GM19455 (cell line): ENCODE data around the gene SCD5.

Experiments used
- ATAC-seq: cut with Tn5 transposase; IDR thresholded peaks from one replicate; pipeline ENCODE4 v1.9.1; 2021; ENCODE audit not compliant: unreplicated experiment

Gene SCD5

DNA sequence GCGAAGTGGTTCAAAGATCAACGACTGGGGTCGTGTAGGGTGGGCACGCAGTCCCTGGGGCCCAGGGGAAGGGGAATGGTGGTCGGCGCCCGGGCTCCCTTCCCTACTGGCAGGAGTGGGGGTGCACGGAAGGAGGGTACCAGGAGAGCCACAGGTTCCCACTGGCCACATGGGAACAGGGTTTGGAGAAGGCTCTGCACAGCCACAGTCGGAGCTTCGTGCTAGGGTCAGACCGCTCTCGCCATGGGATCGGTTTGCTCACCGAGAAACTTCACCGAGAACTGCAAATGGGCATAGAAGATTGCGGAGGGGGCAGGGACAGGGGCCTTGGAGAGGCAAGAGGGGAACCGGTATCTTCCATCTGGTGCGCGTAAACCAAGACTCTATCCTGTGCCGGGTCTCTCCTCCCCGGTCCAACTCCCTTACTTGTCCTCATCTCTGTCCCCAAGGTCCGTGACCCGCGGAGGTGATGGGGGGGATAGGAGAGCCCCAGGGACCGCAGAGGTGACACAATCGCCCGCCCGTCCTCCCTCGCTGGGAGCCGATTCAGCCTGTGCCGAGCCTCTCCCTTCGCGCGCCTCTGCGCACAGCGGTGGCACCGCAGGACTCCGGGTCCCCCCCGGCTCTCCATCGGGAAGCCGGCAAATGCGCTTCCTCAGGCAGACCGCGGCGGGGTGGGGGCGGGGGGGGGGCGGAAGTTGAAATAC, 1.0 kb downstream of the SCD5 start:
- ATAC-seq: no peak

DNA sequence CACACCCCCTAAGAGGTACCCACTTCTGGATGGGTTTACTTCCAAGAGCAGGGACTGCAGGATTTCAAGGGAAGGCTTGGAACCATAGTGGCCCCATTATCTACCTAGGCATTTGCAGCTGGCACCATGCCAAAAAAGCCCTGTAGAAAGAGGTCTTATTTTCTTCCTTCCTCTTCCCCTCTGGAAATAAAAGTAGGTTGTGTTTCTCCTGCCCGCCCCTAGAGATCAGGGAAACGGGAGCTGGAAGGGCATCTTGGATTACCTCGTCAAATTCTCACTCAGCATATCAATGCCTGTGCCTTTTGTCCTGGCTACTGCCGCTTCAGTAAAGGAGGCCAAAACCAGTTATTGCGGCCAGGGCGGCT, 1.6 kb downstream of the SCD5 start:
- ATAC-seq: no peak

DNA sequence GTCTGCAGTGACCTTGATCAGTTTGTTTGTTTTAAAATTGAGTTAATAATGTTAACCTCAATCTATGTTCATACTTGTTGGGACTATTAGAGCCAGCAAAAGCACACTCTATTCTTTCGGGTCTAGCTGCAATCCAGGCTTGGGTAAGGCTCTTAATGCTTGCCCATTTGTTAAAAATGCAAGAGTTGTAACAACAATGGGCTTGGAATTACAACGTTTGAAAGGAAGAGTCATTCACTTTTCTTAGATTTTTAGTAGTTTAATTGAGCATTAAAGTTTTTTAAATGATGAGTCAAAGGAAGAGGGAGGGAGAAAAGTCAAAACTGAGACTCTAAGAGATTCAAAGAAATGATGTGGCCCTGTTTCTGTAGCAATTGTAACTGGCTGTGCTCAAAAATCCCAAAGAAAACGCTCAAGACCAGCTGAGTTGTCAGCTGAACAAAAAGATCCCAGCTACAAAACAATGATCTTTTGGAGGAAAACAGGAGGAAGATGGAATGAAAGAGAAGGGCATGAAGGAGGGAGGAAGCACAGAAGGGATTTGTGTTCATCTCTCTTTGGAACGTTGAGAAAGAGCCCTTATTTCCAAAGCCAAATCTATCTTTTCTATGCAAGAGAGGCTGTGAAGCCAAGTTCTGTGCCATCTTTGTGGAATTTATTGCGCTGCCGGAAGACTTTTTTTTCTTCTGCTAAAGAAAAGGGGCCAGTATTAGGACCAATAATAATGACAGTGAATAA, 5.5 kb downstream of the SCD5 start:
- no peak for ATAC-seq

DNA sequence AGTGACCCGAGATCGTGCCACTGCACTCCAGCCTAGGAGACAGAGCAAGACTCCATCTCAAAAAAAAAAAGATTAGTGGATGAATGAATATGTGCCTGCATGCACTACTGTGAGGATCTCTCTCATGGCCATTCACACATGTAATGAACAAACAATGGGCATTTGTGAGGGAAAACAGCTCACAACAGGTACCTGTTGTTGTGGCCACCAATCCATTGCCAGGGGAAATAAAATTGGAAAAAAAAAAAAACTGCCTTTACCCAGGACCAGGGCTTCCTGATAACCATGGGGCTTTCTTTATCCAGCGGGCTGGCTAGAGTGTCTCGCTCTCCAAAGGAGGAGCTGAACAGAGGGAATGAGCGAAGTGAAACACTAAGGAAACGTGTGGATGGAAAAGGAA, 7.4 kb downstream of the SCD5 start:
- ATAC-seq: no peak

DNA sequence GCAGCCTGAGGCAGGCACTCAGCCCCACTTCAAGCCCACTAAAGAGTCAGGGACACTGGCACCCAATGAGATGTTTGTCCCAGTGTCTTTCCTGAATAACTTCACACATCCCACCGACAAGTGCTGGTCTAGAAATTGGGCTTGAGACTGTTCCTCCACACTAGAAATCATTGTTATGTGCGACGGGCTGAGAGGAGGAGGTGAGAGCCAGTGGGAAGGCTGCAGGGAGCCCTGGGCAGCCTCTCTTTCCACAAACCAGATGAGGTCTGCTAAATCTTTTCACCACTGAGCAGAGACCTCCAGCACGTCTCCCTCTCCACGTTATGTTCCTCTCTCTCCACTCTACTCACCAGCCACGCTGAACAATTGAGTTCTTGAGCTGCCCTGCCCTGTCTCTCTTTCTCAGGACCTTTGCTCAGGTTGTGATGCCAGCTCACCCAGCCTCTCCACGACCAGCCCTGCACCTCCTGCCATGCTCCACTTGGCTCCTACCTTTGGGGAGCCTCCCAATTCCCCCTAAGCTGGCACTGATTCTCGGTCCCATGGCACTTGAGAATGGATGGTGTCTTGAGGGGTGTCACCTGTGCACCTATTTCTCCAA, 8.4 kb downstream of the SCD5 start:
- no peak for ATAC-seq

DNA sequence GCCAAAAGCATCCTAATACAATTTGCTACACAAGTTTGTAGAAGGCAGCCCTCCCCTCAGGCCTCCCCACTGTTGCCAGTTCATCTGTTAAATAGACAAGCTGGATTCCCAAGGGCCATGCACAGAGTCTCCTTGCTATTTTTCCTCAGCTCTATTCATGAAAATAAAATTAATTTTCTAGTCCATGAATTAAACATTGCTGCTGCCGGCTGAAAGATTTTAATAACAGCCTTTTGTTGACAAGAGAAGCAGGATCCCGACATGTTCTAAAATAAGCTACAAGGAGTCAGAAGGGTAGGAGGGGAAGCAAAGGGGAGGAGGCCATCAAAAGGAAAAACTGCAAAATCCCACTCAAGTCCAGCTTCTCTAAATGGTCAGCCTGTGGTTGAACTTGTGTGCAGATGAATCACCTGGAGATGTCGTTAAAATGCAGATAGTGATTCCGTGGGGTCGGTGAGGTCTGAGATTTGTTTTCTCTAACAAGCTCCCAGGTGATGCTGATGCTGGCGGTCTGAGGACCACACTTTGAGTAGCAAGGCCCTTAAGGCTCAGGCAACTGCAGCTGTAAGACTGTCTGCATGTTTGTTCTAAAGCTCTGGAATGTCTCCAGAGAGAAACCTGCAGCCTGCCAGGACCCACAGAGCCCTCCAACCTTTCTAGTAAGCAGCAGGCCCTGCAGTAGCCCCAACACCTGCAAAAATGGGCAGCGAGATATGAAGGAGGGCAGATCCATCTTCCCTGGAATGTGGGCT, 9.4 kb downstream of the SCD5 start:
- no peak for ATAC-seq

DNA sequence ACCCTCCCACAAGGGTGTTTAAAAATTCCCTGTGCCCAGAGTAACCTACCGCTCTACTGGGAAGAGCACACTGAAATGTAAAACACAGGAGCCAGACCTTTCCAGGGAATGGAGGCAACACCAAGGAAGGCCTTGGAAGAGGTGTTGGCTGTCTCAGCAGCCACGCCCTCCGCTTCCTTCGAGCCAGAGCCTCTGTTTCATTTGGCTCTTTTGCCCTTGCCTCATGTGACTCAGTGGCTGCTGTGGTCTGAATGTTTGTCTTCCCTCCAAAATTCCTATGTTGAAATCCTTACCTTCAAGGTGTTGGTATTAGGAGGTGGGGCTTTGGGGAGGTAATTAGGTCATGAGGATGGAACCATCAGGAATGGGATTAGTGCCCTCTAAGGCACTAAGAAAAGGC, 11.3 kb downstream of the SCD5 start:
- ATAC-seq: no peak

DNA sequence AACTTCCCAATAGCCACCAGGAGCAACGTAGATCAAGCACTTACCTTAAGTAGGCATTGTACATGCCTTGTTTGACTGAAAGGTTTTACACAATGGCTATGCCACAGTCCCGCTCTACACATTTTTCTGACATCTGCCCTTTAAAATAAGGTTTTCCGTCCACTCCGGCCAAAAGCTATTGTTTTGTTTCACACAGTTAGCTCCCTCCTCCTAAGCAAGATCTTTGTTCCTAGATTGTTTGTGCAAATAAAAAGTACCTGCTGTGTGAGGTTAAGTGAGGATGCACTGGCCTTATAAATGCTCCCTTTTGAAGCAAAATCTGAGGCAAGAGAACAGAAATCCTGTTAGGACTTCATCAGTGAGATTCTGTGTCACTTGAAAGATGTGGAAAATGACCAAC, 11.8 kb downstream of the SCD5 start:
- ATAC-seq: no peak

DNA sequence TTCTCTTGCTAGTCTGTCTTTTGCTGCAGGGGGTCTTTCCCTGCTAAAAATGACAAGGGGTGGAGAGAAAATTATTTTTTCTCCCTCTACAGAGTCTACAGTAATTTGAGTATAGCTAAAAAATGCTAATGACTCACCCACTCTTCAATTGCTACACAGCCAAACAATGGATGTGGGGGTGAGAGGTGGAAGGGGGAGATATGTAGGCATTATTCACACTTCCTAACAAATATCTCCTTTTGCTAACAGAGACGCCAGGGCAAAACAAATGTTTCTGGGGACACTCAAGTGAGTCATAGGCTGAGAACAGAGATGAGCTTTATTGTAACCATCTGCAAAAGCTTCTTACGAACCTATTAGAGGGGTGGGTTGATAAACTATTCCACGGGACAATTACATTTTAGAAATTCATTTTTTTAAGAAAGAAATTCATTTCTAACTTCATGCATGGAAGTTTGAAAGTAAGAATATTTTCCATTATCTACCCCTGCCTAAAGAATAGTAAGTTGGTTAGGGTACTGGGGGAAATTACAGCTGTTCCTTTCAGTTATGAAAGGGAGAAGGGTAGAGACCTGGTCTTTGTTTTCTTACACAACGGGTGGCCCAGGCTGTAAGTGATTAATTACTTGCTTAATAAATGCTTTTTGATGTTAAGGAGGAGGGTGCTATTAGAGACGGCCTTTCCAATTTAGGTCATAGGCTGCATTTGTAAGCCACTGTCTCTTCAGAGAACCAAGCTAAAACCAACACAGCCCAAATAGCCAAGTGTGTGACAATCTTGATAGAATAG, 12.8 kb downstream of the SCD5 start:
- ATAC-seq: no peak

DNA sequence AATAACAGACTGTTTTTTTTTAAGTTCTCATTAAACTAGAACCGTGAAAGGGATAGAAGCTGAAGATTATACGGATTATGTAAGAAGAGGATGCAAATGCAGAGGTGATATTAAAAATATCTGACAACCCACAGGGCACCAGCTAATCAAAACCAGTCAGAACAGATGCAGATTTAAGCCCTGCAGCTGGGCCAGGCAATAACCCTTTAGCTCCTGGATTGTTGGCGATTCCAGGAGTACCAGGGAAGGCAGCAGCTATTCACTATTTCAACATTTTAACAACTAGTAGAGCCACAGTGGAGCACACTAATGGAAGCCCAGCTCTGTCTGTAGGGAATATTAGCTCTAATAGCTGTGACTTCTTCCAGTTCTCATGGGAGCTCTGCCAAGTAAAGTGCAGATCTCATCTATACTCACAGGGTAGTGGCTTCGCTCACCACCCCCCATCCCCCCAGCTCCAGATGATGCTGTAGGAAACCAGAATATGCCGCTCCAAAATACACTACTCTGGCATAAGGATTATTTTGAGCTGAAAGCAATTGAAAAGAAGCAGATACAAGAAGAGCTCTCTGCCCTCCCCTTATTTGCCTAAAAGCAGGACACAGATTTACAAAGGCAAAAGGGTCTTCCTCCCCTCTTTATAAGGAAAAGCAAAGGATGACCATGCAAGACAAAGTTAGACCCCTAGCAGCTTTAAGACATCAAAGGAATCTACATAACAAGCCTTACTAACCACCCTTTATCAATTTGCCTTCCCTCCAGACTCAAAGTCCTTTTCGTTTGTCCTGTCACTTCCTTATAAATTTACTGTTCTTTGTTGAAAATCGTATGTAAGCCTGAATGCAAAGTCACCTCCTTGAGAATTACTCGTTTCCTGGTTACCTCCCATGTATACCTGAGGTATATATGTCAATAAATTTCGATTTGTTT, 13.7 kb downstream of the SCD5 start:
- no peak for ATAC-seq

DNA sequence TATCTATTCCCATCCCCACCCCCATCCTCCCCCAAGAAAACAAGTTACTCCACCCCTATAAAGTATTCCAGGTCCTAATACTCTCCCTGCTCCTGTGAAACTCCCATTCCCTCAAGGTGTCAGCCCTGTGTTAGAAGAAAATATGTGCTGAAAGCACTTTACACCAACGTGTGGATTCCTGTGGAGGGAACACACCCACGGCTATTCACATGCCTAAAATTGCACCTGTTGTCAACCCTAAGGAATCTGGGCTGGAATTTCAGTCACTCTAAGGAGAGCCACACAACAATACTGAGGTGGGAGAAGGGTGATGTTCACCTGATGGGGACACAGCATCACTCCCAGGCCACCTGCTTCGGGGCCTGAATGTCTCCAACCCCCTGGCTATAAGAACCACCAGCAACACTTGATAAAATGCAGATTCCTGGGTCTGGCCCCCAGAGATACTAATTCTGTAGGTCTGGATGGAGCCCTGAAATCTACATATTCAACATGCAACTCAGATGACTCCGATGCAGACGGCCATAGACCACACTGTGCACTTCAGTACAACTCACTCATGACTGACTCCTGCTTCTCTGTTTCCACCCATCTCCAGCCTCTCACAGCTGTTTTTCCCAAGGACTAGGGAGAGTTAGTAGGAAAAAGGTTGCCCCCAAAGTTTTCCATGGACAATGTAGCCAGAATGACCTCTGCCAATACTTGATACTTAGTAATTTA, 15.8 kb downstream of the SCD5 start:
- ATAC-seq: no peak

DNA sequence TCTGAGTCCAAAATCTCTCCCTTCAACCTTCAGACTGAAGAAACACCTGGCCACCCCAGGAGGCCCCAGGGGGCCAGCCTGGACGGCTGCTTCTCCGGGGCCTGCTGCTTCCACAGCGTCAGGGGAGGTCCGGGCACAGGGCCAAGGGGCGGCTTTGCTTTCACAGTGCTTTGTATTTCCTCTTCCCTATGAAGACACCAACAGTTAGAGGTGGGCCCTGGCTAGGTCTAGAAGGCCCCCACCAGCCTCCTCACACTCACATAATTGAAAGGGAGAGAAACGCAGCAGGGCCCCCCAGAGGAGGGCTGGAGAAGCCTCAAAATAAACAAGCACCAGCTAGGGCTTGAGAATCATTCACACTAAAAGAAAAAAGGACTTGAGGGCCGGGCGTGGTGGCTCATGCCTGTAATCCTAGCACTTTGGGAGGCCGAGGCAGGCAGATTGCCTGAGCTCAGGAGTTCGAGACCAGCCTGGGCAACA, 17.8 kb downstream of the SCD5 start:
- no peak for ATAC-seq

DNA sequence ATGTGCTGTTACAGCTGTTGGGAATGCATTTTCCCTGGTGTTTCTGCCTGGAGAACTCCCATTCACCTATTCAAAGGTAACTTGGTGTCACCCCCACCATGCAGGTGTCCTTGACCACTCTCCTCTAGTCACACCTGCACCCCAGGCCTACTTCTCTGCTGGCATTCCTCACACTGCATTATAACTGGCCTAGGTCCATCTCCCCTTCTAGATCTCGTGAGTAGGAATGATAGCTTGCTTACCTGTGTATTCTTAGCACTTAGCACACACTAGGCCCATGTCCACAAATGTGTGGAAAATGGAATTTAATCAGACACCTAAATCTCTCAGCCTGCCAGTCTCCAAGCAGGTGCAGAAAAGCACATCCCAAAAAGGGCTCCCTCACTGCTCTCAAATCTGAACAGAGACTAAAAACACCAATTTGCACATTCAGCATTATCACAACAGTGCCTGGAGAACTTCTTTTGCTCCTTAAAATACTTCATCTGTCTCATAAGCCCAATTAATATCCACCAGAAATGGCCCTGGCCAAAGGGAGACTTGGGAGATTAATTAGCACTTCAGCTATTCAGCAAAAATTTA, 18.3 kb downstream of the SCD5 start:
- no peak for ATAC-seq

DNA sequence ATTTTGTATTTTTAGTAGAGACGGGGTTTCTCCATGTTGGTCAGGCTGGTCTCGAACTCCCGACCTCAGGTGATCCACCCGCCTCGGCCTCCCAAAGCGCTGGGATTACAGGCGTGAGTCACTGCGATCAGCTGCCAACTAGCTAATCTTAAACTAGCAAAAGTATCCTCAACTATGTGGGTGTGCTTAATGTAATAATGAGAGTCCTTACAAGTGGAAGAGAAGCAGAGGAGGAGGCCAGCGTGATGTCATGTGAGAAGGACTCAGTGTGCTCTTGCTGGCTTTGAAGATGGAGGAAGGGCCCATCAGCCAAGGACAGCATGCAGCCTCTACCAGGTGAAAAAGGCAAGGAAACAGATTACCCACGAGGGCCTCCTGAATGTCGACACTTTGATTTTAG, 19.6 kb downstream of the SCD5 start:
- ATAC-seq: no peak

DNA sequence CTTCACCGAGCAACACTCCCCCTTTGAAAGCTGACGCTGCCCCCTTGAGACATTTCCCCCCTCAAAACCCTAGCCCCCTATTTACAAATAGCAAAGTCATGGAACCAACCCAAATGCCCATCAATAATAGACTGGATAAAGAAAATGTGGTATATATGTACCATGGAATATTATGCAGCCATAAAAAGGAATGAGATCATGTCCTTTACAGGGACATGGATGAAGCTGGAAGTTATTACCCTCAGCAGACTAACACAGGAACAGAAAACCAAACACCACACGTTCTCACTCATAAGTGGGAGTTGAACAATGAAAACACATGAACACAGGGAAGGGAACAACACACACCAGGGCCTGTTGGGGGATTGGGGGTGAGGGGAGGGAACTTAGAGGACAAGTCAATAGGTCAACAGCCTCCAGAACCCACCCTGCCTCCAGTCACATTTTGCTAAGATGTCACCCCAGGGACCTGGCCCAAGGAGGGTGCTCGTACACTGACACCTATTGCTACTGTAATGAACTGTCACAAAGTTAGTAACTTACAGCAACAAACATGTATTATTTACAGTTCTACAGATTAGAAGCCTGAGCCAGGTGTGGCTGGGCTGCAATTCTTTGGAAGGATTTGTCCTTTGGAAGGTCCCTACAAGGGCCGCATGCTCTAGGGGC, 20.6 kb downstream of the SCD5 start:
- ATAC-seq: no peak

DNA sequence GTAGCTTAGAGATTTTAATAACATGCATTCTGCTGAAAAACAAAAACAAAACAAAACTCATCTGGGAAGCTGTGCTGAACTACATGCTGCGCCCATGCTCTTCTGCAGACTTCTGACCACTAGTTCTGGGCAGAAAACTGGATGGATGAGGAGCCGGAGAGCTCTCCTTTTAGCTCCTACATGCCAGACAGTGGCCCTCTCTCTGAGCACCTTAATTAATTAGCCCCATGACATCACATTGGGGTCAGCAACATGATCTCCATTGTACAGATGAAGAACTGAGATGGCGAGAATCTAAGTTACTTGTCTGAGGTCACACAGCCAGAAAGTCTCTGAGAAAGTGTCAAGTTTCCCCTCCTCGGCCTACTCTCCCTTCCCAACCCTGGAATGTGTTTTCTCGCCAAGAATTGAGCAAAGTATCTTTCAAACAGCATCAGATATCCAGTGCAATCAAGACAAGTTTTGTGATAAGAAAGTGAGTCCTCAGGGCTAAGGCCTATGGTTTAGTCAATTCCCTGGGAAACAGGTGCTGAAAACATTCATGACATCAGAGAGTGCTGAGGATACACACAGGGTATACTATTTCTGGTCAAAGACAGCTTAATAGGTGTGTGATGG, 21.6 kb downstream of the SCD5 start:
- no peak for ATAC-seq

DNA sequence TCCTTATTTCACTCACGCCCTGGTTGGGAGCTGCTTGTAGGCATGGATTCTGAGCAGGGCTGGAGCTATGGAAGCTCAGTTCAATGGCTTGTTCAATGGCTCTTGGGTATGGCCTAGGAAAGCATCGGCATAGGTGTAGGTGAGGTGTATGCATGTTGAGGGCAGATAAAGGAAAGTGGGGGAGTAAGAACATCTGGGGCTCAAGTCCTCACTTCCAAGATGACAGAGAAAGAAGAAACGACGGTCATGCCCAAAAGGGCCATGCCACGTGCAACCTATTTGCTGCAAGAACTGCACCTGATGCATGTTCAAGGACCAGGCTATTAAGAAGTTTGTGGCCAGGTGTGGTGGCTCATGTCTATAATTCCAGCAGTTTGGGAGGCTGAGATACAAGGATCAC, 23.4 kb downstream of the SCD5 start:
- no peak for ATAC-seq

DNA sequence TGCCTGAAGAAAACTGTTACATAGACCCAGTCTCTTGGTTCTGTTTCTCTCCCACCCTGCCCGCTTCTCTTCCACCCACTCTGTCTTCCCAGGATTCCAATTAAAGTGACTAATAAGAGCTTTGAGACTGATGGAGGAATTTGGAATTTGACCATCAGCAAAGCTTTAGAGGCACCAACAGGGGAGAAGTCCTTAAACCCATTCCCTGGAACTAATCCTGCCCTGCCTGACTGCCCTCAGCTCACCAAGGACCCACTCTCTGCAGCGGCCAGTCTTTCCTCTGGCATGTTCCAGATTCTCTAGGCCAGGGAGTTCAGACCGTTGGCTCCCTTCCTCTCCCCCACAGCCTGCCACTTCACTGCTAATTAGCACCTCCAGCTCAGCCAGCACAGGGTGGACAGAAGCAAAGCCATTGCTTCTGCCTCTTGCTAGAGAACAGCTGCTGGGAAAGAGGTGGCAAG, 23.9 kb downstream of the SCD5 start:
- ATAC-seq: no peak
